ENCODE measurements around the gene NTM.
A peak's percentile ranks its signal among the peaks of the same experiment; 100 is the strongest.

Gene NTM

DNA sequence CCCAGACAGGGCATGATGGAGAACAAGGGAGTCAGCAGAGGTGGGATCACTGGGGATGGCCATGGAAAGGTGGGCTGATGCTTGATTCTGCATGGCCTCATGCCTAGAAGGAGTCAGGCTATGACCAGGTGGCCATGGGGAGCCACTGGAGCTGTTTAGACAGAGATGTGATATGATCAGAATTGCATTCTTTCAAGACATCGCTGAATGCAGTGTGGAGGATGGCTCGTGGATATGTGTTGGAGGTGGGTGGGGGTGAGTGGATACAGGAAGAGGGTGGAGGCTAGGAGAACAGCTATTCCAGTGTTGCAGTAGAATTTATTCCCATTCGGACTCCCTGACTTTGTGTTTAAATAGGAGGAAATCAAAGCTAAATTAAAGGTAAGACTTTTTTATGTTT is 841.1 kb downstream of the NTM start:
- Histone ChIP-seq H3K27me3 (ENCODE audit: control insufficient read depth in 1 of 2, insufficient read depth in 2 of 2, low read length in 2 of 2) (no peaks in the 10 kb centered on the region), H3K4me3 (ENCODE audit: low read depth in 1 of 2, low read length in 2 of 2) (no peak overlapping the region), H3K9ac (ENCODE audit: low read length) (no peak overlapping the region)

DNA sequence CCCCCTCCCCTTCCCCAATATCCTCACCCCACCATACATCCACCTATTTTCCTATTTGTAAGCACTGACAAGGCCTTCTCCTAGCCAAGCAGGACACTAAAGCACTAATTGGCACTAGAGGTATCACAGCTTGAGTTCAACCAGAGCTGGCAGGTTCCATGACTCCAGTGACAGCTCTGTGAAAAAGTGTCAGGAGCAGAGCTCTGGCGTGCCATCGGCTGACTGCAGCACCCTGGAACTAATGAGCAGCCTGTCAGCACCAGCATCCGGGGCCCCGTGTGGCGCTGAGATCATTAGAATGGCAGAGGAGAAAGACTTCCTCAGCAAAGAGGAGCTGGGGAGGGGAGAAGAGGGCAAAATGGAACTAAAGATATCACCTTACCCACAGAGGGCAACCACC is 847.4 kb downstream of the NTM start:
- Histone ChIP-seq H3K27ac (ENCODE audit: low read depth, low read length) (no peak overlapping the region), H3K36me3 (ENCODE audit: insufficient read depth, low read length) (no peaks in the 10 kb centered on the region), H3K9me3 (ENCODE audit: low read length) (no peaks in the 10 kb centered on the region), H3K4me1 (ENCODE audit: insufficient read depth, low read length) (no peaks in the 10 kb centered on the region), H3K9ac (ENCODE audit: low read length) (no peak overlapping the region), H3K27me3 (ENCODE audit: control insufficient read depth in 1 of 2, insufficient read depth in 2 of 2, low read length in 2 of 2) (no peaks in the 10 kb centered on the region), H3K4me3 (ENCODE audit: low read depth in 1 of 2, low read length in 2 of 2) (no peak overlapping the region)

More for the DNA sequence above, 841.1 kb downstream of the NTM start:
- H3K27ac ChIP-seq (ENCODE audit: low read depth, low read length), result no peak overlapping the region
- no peaks in the 10 kb centered on the region for H3K9me3 ChIP-seq (ENCODE audit: low read length)
- H3K4me1 ChIP-seq (ENCODE audit: insufficient read depth, low read length), result no peaks in the 10 kb centered on the region
- H3K36me3 ChIP-seq (ENCODE audit: insufficient read depth, low read length), result no peaks in the 10 kb centered on the region

DNA sequence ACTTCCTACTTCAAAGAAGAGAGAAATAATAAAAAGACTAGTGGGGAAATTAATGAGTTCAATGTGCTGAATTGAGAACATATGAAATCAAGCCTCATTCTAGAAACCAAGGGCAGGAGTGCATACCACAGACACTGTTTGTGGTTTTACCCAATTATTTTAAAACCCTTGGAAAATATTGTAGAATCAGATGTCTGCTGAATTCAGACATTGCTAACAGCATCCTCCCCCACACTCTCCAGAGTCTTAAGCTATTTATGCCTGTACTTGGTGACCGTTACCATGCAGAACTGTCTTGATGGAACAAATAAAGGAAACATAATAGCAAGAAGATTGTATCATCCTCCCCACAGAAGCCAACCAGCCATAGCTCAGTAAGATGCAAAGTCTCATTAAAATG is 850.1 kb downstream of the NTM start:
- H3K36me3 ChIP-seq (ENCODE audit: insufficient read depth, low read length), result no peaks in the 10 kb centered on the region

DNA sequence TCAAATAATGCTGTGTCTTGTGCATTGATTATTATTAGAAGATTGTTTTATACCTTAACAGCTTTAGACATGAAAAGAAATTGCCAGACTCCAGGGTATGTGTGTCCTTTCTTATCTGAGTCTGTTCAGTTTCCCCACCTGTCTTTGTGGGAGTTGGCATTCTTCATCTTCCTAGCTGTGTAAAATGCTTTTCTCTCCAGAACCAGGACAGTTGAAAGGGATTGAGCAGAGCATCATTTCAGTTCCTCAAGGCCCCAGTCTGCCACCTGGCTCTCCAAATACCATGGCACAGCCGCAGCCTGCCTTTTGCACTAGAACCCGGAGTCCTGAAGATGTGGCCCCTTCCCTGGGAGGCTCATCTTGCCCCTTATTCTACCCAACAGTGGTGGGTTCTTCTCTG is 851.9 kb downstream of the NTM start:
- Histone ChIP-seq H3K27me3 (ENCODE audit: control insufficient read depth in 1 of 2, insufficient read depth in 2 of 2, low read length in 2 of 2) (no peaks in the 10 kb centered on the region), H3K4me1 (ENCODE audit: insufficient read depth, low read length) (no peaks in the 10 kb centered on the region), H3K4me3 (ENCODE audit: low read depth in 1 of 2, low read length in 2 of 2) (no peak overlapping the region), H3K9me3 (ENCODE audit: low read length) (no peaks in the 10 kb centered on the region), H3K36me3 (ENCODE audit: insufficient read depth, low read length) (no peaks in the 10 kb centered on the region), H3K27ac (ENCODE audit: low read depth, low read length) (no peak overlapping the region), H3K9ac (ENCODE audit: low read length) (no peak overlapping the region)

More for the DNA sequence above, 850.1 kb downstream of the NTM start:
- Histone ChIP-seq H3K9me3 (ENCODE audit: low read length) (no peaks in the 10 kb centered on the region), H3K9ac (ENCODE audit: low read length) (no peak overlapping the region), H3K27ac (ENCODE audit: low read depth, low read length) (no peak overlapping the region), H3K4me1 (ENCODE audit: insufficient read depth, low read length) (no peaks in the 10 kb centered on the region), H3K27me3 (ENCODE audit: control insufficient read depth in 1 of 2, insufficient read depth in 2 of 2, low read length in 2 of 2) (no peaks in the 10 kb centered on the region), H3K4me3 (ENCODE audit: low read depth in 1 of 2, low read length in 2 of 2) (no peak overlapping the region)

DNA sequence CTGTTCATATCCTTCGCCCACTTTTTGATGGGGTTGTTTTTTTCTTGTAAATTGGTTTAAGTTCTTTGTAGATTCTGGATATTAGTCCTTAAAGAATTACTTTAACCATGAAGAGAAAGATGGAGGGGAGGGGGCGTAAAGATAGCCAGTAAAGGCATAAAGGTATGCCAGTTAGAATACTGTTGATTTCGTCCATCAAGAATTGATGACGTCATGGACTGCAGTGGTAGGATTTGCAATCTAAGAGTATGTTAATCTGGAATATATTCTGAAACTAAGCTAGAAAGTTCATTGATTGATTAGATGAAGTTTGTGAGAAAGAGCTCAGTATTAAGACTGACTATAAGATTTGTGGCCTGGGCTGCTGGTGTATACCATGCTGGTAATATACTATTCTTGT is 856.1 kb downstream of the NTM start:
- Histone ChIP-seq H3K27ac (ENCODE audit: low read depth, low read length) (no peak overlapping the region), H3K4me3 (ENCODE audit: low read depth in 1 of 2, low read length in 2 of 2) (no peak overlapping the region), H3K9ac (ENCODE audit: low read length) (no peak overlapping the region), H3K36me3 (ENCODE audit: insufficient read depth, low read length) (no peaks in the 10 kb centered on the region), H3K27me3 (ENCODE audit: control insufficient read depth in 1 of 2, insufficient read depth in 2 of 2, low read length in 2 of 2) (no peaks in the 10 kb centered on the region), H3K9me3 (ENCODE audit: low read length) (no peaks in the 10 kb centered on the region), H3K4me1 (ENCODE audit: insufficient read depth, low read length) (no peaks in the 10 kb centered on the region)

DNA sequence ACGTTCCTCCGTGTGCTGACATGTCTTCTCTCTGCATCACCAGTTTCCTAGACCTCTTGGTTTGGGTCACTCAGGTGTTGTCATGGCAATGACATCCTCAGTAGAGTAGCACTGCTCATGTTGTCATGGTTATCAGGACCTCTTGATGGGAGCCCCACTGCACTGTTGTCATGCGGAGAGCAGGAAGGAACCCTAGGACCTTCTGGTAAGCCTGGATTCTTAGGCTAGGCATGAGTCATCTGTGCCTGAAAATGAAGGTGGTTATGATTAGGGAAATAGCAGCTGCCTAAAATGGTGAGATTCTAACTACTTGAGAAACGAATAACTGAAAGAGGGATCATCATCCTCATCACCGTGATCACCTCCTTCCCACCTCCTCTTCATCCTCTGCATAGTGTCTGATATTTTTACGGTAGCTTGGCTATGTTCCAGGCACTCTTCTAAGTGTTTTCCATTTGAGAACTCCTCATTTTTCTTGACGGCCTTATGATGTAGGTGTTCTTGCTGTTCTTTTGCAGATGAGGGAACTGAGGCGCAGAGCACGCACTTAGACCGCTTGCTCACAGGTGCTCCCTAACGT is 858.4 kb downstream of the NTM start:
- H3K9ac ChIP-seq (ENCODE audit: low read length), result no peak overlapping the region
- no peaks in the 10 kb centered on the region for H3K9me3 ChIP-seq (ENCODE audit: low read length)
- no peaks in the 10 kb centered on the region for H3K27me3 ChIP-seq (ENCODE audit: control insufficient read depth in 1 of 2, insufficient read depth in 2 of 2, low read length in 2 of 2)
- no peak overlapping the region for H3K27ac ChIP-seq (ENCODE audit: low read depth, low read length)
- no peaks in the 10 kb centered on the region for H3K4me1 ChIP-seq (ENCODE audit: insufficient read depth, low read length)
- no peak overlapping the region for H3K4me3 ChIP-seq (ENCODE audit: low read depth in 1 of 2, low read length in 2 of 2)
- no peaks in the 10 kb centered on the region for H3K36me3 ChIP-seq (ENCODE audit: insufficient read depth, low read length)

DNA sequence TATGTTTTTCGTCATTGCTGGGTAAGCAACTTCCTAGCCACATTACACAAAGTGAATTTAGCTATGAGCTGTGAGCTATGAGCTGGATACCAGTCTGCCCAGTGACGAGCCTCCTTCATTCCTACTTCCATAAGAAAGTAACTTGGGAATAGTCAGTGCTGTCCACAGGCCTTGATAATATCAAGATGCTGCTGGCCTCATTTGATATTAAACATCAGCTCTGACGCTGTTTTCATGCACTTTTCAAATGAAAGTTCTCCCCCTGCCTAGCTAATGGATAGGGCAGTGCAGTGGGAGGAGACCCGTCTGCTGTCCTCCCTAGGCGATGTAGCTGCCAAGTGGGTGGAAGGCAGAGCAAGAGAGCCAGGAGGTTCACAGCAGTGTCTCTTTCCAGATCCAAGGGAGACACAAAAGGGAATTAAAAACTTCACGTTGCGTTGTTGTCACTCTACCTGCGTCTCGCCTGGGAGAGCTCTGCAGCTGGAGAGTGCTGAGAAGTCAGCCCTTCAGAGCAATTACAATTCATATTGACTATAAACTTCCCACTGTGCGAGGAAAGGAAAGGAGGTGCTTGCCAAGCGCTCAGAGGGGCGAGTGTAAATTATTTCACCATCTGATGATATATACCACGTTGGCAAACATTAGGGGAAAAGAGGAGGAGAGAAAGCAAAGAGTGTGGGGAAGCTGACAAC is 861.4 kb downstream of the NTM start:
- H3K27me3 ChIP-seq (ENCODE audit: control insufficient read depth in 1 of 2, insufficient read depth in 2 of 2, low read length in 2 of 2), result no peaks in the 10 kb centered on the region
- no peak overlapping the region for H3K9ac ChIP-seq (ENCODE audit: low read length)
- H3K27ac ChIP-seq (ENCODE audit: low read depth, low read length), result peak overlapping the region; percentile 39
- H3K4me3 ChIP-seq (ENCODE audit: low read depth in 1 of 2, low read length in 2 of 2), result no peak overlapping the region
- H3K9me3 ChIP-seq (ENCODE audit: low read length), result no peaks in the 10 kb centered on the region
- H3K4me1 ChIP-seq (ENCODE audit: insufficient read depth, low read length), result no peaks in the 10 kb centered on the region
- no peaks in the 10 kb centered on the region for H3K36me3 ChIP-seq (ENCODE audit: insufficient read depth, low read length)

DNA sequence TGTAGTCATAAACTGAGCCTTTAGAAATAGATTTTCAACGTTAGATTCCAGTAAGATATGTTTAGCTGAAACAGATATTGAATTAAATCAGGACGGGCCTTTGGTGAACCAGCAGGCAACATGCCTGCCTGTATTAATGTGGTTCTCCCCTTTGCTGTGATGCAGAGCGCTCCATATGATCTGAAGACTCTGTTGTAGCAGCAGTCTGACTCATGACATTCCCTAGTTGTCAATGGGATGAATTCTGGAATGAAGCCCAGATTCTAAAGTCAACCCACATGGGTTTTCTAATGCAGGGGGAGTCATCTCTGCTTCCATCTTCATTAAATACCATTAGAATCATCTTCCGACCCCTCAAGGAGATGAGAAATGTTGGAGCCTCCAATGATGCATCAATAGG is 864.5 kb downstream of the NTM start:
- H3K9ac ChIP-seq (ENCODE audit: low read length), result no peak overlapping the region
- H3K27ac ChIP-seq (ENCODE audit: low read depth, low read length), result no peak overlapping the region
- no peaks in the 10 kb centered on the region for H3K27me3 ChIP-seq (ENCODE audit: control insufficient read depth in 1 of 2, insufficient read depth in 2 of 2, low read length in 2 of 2)
- no peaks in the 10 kb centered on the region for H3K36me3 ChIP-seq (ENCODE audit: insufficient read depth, low read length)
- no peak overlapping the region for H3K4me3 ChIP-seq (ENCODE audit: low read depth in 1 of 2, low read length in 2 of 2)
- H3K4me1 ChIP-seq (ENCODE audit: insufficient read depth, low read length), result no peaks in the 10 kb centered on the region
- no peaks in the 10 kb centered on the region for H3K9me3 ChIP-seq (ENCODE audit: low read length)

DNA sequence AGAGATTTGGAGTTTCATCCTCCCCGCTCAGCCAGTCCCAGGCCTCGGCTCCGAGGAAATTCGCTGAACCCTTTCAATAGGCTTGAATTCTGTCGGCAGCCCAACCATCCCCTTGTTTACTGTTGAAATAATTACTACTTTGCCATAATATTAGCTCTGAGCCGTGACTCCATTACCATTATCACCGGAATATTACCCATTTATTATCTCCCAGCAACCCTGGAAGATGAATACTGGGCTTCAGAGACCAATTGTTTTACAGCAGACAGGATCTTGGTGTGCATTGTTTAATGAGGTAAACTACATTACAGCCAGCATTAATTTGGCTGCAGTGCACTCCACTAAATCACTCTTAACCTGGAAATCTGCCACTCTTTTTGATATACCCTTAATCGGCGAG is 867.4 kb downstream of the NTM start:
- H3K36me3 ChIP-seq (ENCODE audit: insufficient read depth, low read length), result no peaks in the 10 kb centered on the region
- H3K27ac ChIP-seq (ENCODE audit: low read depth, low read length), result no peak overlapping the region
- H3K4me1 ChIP-seq (ENCODE audit: insufficient read depth, low read length), result no peaks in the 10 kb centered on the region

DNA sequence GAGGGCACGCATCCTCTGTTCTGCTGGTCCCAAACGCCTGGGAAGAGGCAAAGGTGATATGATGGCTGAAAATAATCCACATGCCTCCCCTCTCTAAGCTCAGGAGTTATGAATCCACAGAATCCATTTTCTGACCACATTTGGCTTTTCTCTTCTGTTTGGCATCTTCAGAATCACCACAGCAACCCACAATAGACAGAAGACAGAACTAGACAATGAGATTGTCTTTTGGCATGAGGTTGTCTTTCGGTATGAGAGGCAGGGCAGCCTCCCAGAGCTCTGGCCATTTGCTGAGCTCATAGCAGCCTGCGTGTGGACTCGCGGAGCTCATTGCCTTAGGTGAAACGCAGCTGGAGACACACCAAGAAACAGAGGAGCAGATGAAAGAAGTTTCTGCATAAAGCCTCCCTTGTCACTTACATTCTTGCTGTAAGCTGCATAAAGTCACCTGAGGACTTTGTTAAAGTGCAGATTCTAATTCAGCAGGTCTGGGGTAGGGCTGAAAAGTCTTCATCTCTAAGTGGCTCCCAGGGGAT is 868.0 kb downstream of the NTM start:
- no peak overlapping the region for H3K4me3 ChIP-seq (ENCODE audit: low read depth in 1 of 2, low read length in 2 of 2)
- no peaks in the 10 kb centered on the region for H3K9me3 ChIP-seq (ENCODE audit: low read length)
- no peaks in the 10 kb centered on the region for H3K4me1 ChIP-seq (ENCODE audit: insufficient read depth, low read length)
- no peaks in the 10 kb centered on the region for H3K36me3 ChIP-seq (ENCODE audit: insufficient read depth, low read length)
- no peak overlapping the region for H3K9ac ChIP-seq (ENCODE audit: low read length)
- no peak overlapping the region for H3K27ac ChIP-seq (ENCODE audit: low read depth, low read length)
- H3K27me3 ChIP-seq (ENCODE audit: control insufficient read depth in 1 of 2, insufficient read depth in 2 of 2, low read length in 2 of 2), result no peaks in the 10 kb centered on the region

More for the DNA sequence above, 867.4 kb downstream of the NTM start:
- Histone ChIP-seq H3K9ac (ENCODE audit: low read length) (no peak overlapping the region), H3K9me3 (ENCODE audit: low read length) (no peaks in the 10 kb centered on the region), H3K4me3 (ENCODE audit: low read depth in 1 of 2, low read length in 2 of 2) (no peak overlapping the region), H3K27me3 (ENCODE audit: control insufficient read depth in 1 of 2, insufficient read depth in 2 of 2, low read length in 2 of 2) (no peaks in the 10 kb centered on the region)

DNA sequence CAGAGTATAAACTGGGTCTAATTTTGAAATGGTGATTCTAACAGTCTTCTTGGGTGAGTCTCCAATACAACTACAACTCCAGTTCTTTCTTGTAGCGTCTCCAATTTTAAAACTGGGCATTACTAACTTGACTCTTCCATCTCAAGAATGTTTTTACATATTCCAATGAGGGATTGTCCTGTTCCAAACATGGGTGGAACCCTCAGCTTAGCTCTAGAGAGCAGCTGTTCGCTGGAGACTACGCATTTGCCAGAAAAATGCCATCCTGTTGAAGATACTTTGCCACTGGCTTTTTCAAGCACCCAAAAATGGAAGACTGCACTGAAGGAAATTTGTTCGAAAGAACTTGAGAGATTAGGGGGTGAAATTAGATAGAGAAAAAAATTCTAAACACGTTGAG is 870.0 kb downstream of the NTM start:
- Histone ChIP-seq H3K4me1 (ENCODE audit: insufficient read depth, low read length) (no peaks in the 10 kb centered on the region), H3K36me3 (ENCODE audit: insufficient read depth, low read length) (no peaks in the 10 kb centered on the region), H3K4me3 (ENCODE audit: low read depth in 1 of 2, low read length in 2 of 2) (no peak overlapping the region), H3K27ac (ENCODE audit: low read depth, low read length) (no peak overlapping the region), H3K9ac (ENCODE audit: low read length) (no peak overlapping the region), H3K9me3 (ENCODE audit: low read length) (no peaks in the 10 kb centered on the region), H3K27me3 (ENCODE audit: control insufficient read depth in 1 of 2, insufficient read depth in 2 of 2, low read length in 2 of 2) (no peaks in the 10 kb centered on the region)

DNA sequence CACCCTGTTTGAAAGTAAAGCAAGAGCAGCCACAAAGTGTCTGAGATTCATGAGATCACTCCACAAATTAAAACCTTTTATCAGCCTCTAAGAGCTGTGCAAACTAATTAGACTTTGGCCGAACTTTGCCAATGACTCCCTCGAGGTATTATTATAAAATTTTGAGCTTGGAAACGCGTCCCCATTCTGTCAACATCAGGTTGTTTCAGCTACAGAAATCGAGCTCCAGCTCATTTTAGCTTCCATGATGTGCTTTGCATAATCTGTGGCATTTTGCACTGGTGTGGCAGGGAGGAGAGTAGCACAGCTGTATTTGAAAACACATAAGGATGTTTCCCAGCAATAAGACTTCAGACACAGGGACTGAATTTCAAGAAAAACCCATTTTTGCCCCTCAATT is 872.2 kb downstream of the NTM start:
- no peaks in the 10 kb centered on the region for H3K27me3 ChIP-seq (ENCODE audit: control insufficient read depth in 1 of 2, insufficient read depth in 2 of 2, low read length in 2 of 2)
- H3K4me1 ChIP-seq (ENCODE audit: insufficient read depth, low read length), result no peaks in the 10 kb centered on the region
- no peak overlapping the region for H3K4me3 ChIP-seq (ENCODE audit: low read depth in 1 of 2, low read length in 2 of 2)
- H3K9me3 ChIP-seq (ENCODE audit: low read length), result no peaks in the 10 kb centered on the region
- no peak overlapping the region for H3K9ac ChIP-seq (ENCODE audit: low read length)
- H3K36me3 ChIP-seq (ENCODE audit: insufficient read depth, low read length), result no peaks in the 10 kb centered on the region
- no peak overlapping the region for H3K27ac ChIP-seq (ENCODE audit: low read depth, low read length)
